ENCODE results near the gene ERGIC2. TPM values are rescaled to one million over a fixed set of nuclear protein-coding genes. Genes with fewer than 3 reads are reported as not detected.
"Not testable (repeated sequence)": the region's sequence is repeated elsewhere in the genome, so short reads cannot be mapped to it uniquely, and the experiment has no call there.

The ERGIC2 gene
- total RNA-seq, 1 donor from 2014 or later, result 108 TPM

GRCh38 chr12:29291226-29291625, 89.7 kb downstream of the ERGIC2 start:
- peaks cover 14% of the 10 kb centered on the region for H3K4me1 ChIP-seq
- no peak overlapping the region for H3K27ac ChIP-seq
- peaks cover 7% of the 10 kb centered on the region for H3K9me3 Mint-ChIP-seq
- H4K20me1 ChIP-seq (ENCODE audit: low read depth), result no peaks in the 10 kb centered on the region
- TF ChIP-seq EZH2phosphoT487 (IDR thresholded peaks at IDR 0.05), result no peak
- no peak for TF ChIP-seq EZH2 (IDR thresholded peaks at IDR 0.05)
- TF ChIP-seq CTCF (IDR thresholded peaks at IDR 0.05), result no peak
- peaks cover 13% of the 10 kb centered on the region for H3K4me1 Mint-ChIP-seq
- no peak for DNase-seq (ENCODE audit: low spot score)
- H3K27ac Mint-ChIP-seq, result no peak overlapping the region
- H3K4me2 ChIP-seq, result no peak overlapping the region
- no peaks in the 10 kb centered on the region for H3F3A ChIP-seq (ENCODE audit: low read depth)
- H2AFZ ChIP-seq (replicated peaks), result no peak overlapping the region
- H3K79me2 ChIP-seq (ENCODE audit: low read depth), result no peaks in the 10 kb centered on the region
- H3K36me3 ChIP-seq, result no peaks in the 10 kb centered on the region
- no peaks in the 10 kb centered on the region for H3K9me3 ChIP-seq (ENCODE audit: low read depth)
- no peaks in the 10 kb centered on the region for H3K27me3 Mint-ChIP-seq (ENCODE audit: insufficient read depth, low read depth)
- no peak overlapping the region for H3K4me3 Mint-ChIP-seq
- peaks cover 2% of the 10 kb centered on the region for H3K36me3 Mint-ChIP-seq
- H3K9ac ChIP-seq, result no peak overlapping the region
- H3K27me3 ChIP-seq, result no peaks in the 10 kb centered on the region
- no peak overlapping the region for H3K4me3 ChIP-seq

- H3K36me3 ChIP-seq; H3K9me3 Mint-ChIP-seq; H4K20me1 ChIP-seq (ENCODE audit: low read depth); H3K27me3 ChIP-seq; H3K4me3 ChIP-seq; H3K27me3 Mint-ChIP-seq (ENCODE audit: insufficient read depth, low read depth); H3K9me3 ChIP-seq (ENCODE audit: low read depth); H2AFZ ChIP-seq (replicated peaks); H3K79me2 ChIP-seq (ENCODE audit: low read depth); DNase-seq (ENCODE audit: low spot score); H3K27ac Mint-ChIP-seq; H3K4me2 ChIP-seq; H3K9ac ChIP-seq; H3K27ac ChIP-seq; H3K36me3 Mint-ChIP-seq; H3F3A ChIP-seq (ENCODE audit: low read depth); H3K4me3 Mint-ChIP-seq: not testable (repeated sequence)
- H3K4me1 ChIP-seq, result peaks cover 14% of the 10 kb centered on the region
- peaks cover 13% of the 10 kb centered on the region for H3K4me1 Mint-ChIP-seq
Observed at GRCh38 chr12:29290475-29290874, 90.5 kb downstream of the ERGIC2 start.

GRCh38 chr12:29288031-29288430, 92.9 kb downstream of the ERGIC2 start:
- H3K36me3 Mint-ChIP-seq, result peaks cover 2% of the 10 kb centered on the region
- no peak overlapping the region for H3K27ac Mint-ChIP-seq
- DNase-seq (ENCODE audit: low spot score), result no peak
- H3K36me3 ChIP-seq, result no peaks in the 10 kb centered on the region
- peaks cover 7% of the 10 kb centered on the region for H3K9me3 Mint-ChIP-seq
- H3K9ac ChIP-seq, result no peak overlapping the region
- no peak for TF ChIP-seq CTCF (IDR thresholded peaks at IDR 0.05)
- no peak for TF ChIP-seq EZH2phosphoT487 (IDR thresholded peaks at IDR 0.05)
- TF ChIP-seq EZH2 (IDR thresholded peaks at IDR 0.05), result no peak
- no peaks in the 10 kb centered on the region for H4K20me1 ChIP-seq (ENCODE audit: low read depth)
- no peaks in the 10 kb centered on the region for H3K27me3 ChIP-seq
- H3K27ac ChIP-seq, result no peak overlapping the region
- no peaks in the 10 kb centered on the region for H3K9me3 ChIP-seq (ENCODE audit: low read depth)
- H3K4me1 ChIP-seq, result peaks cover 14% of the 10 kb centered on the region
- H3K4me3 Mint-ChIP-seq, result no peak overlapping the region
- H3K4me2 ChIP-seq, result peak overlapping the region; percentile 13
- H3K27me3 Mint-ChIP-seq (ENCODE audit: insufficient read depth, low read depth), result no peaks in the 10 kb centered on the region
- H3F3A ChIP-seq (ENCODE audit: low read depth), result no peaks in the 10 kb centered on the region
- H2AFZ ChIP-seq (replicated peaks), result no peak overlapping the region
- no peaks in the 10 kb centered on the region for H3K79me2 ChIP-seq (ENCODE audit: low read depth)
- peaks cover 13% of the 10 kb centered on the region for H3K4me1 Mint-ChIP-seq
- no peak overlapping the region for H3K4me3 ChIP-seq

GRCh38 chr12:29287622-29288021, 93.3 kb downstream of the ERGIC2 start:
- no peak overlapping the region for H3K4me3 ChIP-seq
- no peaks in the 10 kb centered on the region for H3K36me3 ChIP-seq
- H4K20me1 ChIP-seq (ENCODE audit: low read depth), result no peaks in the 10 kb centered on the region
- H3K9ac ChIP-seq, result no peak overlapping the region
- H3K4me1 Mint-ChIP-seq, result peaks cover 13% of the 10 kb centered on the region
- peak; percentile 16 for DNase-seq (ENCODE audit: low spot score)
- no peak overlapping the region for H3K27ac Mint-ChIP-seq
- H3F3A ChIP-seq (ENCODE audit: low read depth), result no peaks in the 10 kb centered on the region
- no peak overlapping the region for H3K4me3 Mint-ChIP-seq
- TF ChIP-seq EZH2 (IDR thresholded peaks at IDR 0.05), result no peak
- no peak for TF ChIP-seq EZH2phosphoT487 (IDR thresholded peaks at IDR 0.05)
- H3K79me2 ChIP-seq (ENCODE audit: low read depth), result no peaks in the 10 kb centered on the region
- peak overlapping the region; percentile 13 for H3K4me2 ChIP-seq
- peaks cover 2% of the 10 kb centered on the region for H3K36me3 Mint-ChIP-seq
- H3K27ac ChIP-seq, result no peak overlapping the region
- no peaks in the 10 kb centered on the region for H3K27me3 ChIP-seq
- no peaks in the 10 kb centered on the region for H3K27me3 Mint-ChIP-seq (ENCODE audit: insufficient read depth, low read depth)
- peaks cover 14% of the 10 kb centered on the region for H3K4me1 ChIP-seq
- H2AFZ ChIP-seq (replicated peaks), result no peak overlapping the region
- no peaks in the 10 kb centered on the region for H3K9me3 ChIP-seq (ENCODE audit: low read depth)
- H3K9me3 Mint-ChIP-seq, result peaks cover 7% of the 10 kb centered on the region

Other genes starting within 250 kb of the ERGIC2 start
- 13.3 and 19.5 TPM in 2 replicates for gene FAR2, start 231.9 kb downstream of the ERGIC2 start, total RNA-seq (ENCODE audit: low replicate concordance)
- gene OVCH1, start 116.5 kb upstream of the ERGIC2 start, total RNA-seq (ENCODE audit: low replicate concordance), result 0.06 TPM in 1 of 2 replicates, not detected in the other

Measured in neural progenitor cell (in vitro differentiated cells).